ENCODE results near the gene TJAP1.

The TJAP1 gene

GRCh38 chr6:43477235-43478007, at the start of gene TJAP1:
Gene TJAP1, plus strand, starts transcription at chr6:43477570. Its CDS starts 21,432 bp downstream, at chr6:43499002.
- DNase-seq (ENCODE audit: low read depth in 2 of 2) = peak; percentile 95 to 97

- no peak for DNase-seq (ENCODE audit: low read depth in 2 of 2)
These were observed 49.2 kb upstream of the TJAP1 start for GRCh38 chr6:43428112-43428570.

GRCh38 chr6:43428874-43429273, 48.5 kb upstream of the TJAP1 start:
- no peak for DNase-seq (ENCODE audit: low read depth in 2 of 2)

- no peak for DNase-seq (ENCODE audit: low read depth in 2 of 2)
These were observed 45.1 kb upstream of the TJAP1 start for GRCh38 chr6:43432009-43432945.

GRCh38 chr6:43433148-43433547, 44.2 kb upstream of the TJAP1 start:
- no peak for DNase-seq (ENCODE audit: low read depth in 2 of 2)

- no peak for DNase-seq (ENCODE audit: low read depth in 2 of 2)
These were observed 43.1 kb upstream of the TJAP1 start for GRCh38 chr6:43434001-43434840.

- DNase-seq (ENCODE audit: low read depth in 2 of 2) = no peak
These were observed 42.4 kb upstream of the TJAP1 start for GRCh38 chr6:43434943-43435342.

- no peak for DNase-seq (ENCODE audit: low read depth in 2 of 2)
These were observed 41.5 kb upstream of the TJAP1 start for GRCh38 chr6:43435682-43436437.

GRCh38 chr6:43436577-43437282, 40.6 kb upstream of the TJAP1 start:
- DNase-seq (ENCODE audit: low read depth in 2 of 2) = no peak

- no peak for DNase-seq (ENCODE audit: low read depth in 2 of 2)
These were observed 39.7 kb upstream of the TJAP1 start for GRCh38 chr6:43437700-43438099.

GRCh38 chr6:43442935-43443334, 34.4 kb upstream of the TJAP1 start:
- no peak for DNase-seq (ENCODE audit: low read depth in 2 of 2)

GRCh38 chr6:43444036-43444435, 33.3 kb upstream of the TJAP1 start:
- DNase-seq (ENCODE audit: low read depth in 2 of 2) = no peak

GRCh38 chr6:43444582-43444981, 32.8 kb upstream of the TJAP1 start:
- DNase-seq (ENCODE audit: low read depth in 2 of 2) = no peak

- no peak for DNase-seq (ENCODE audit: low read depth in 2 of 2)
These were observed 31.8 kb upstream of the TJAP1 start for GRCh38 chr6:43445576-43445975.

- no peak for DNase-seq (ENCODE audit: low read depth in 2 of 2)
These were observed 29.8 kb upstream of the TJAP1 start for GRCh38 chr6:43447604-43448003.

- DNase-seq (ENCODE audit: low read depth in 2 of 2) = no peak
These were observed 28.5 kb upstream of the TJAP1 start for GRCh38 chr6:43448916-43449315.

GRCh38 chr6:43450699-43451131, 26.7 kb upstream of the TJAP1 start:
- DNase-seq (ENCODE audit: low read depth in 2 of 2) = no peak

GRCh38 chr6:43451348-43451747, 26.0 kb upstream of the TJAP1 start:
- DNase-seq (ENCODE audit: low read depth in 2 of 2) = no peak

GRCh38 chr6:43451939-43452338, 25.4 kb upstream of the TJAP1 start:
- no peak for DNase-seq (ENCODE audit: low read depth in 2 of 2)

GRCh38 chr6:43452896-43453295, 24.5 kb upstream of the TJAP1 start:
- DNase-seq (ENCODE audit: low read depth in 2 of 2) = no peak
